Keratinocyte (primary cell): ENCODE data around the gene ZNF576.

Experiments used
- CTCF ChIP-seq, 3 experiments: IDR thresholded peaks in 1 of 3; conservative IDR thresholded peaks in 1 of 3; optimal IDR thresholded peaks in 1 of 3; 2 replicates in 2 of 3; 3 replicates in 1 of 3; pipeline versions ENCODE3 to v1.5.1; 2011; ENCODE audit warnings: low read length in 3 of 3, mild to moderate bottlenecking in 3 of 3, moderate library complexity in 2 of 3, control low read depth in 1 of 3, inconsistent platforms in 1 of 3; ENCODE audit not compliant: insufficient read depth in 2 of 3; ENCODE audit errors: extremely low read depth in 1 of 3
- EZH2 ChIP-seq: IDR thresholded peaks from one replicate; pipeline ENCODE4 v1.6.1; 2012; ENCODE audit warnings: inconsistent platforms, mild to moderate bottlenecking, low read length, moderate library complexity

- TF ChIP-seq CTCF (optimal IDR thresholded peaks at IDR 0.05 in 1 of 3, IDR thresholded peaks at IDR 0.05 in 1 of 3, conservative IDR thresholded peaks at IDR 0.05 in 1 of 3; ENCODE audit: extremely low read depth in 1 of 3, insufficient read depth in 2 of 3, low read length in 3 of 3) (no peak), EZH2 (no peak)
These were observed 11.1 kb downstream of the ZNF576 start for GRCh38 chr19:43607238-43608205.
